Activated CD8-positive, alpha-beta T cell treated with anti-CD3 and anti-CD28 coated beads for 36 hours (primary cell): ENCODE data around the gene ZNF844. TPM values are rescaled to one million over a fixed set of nuclear protein-coding genes. Genes with fewer than 3 reads are reported as not detected.

Experiments
- ATAC-seq: fragments of 200-7000 bp; cut with Tn5 transposase; one replicate; pipeline ENCODE4 v1.10.0; 2021; ENCODE audit warnings: mild to moderate bottlenecking, moderate library complexity
- CTCF ChIA-PET: fragments of 350-600 bp; sonication (Branson Sonifier 250); formaldehyde crosslinking; loops from one replicate; lab custom pipeline; 2021; ENCODE audit warnings: antibody characterized with exemption; lab: Charles Lee
- POLR2A ChIA-PET: fragments of 350-600 bp; sonication (Branson Sonifier 250); formaldehyde crosslinking; loops from one replicate; lab custom pipeline; 2021; ENCODE audit warnings: antibody characterized with exemption; lab: Charles Lee
- DNase-seq: peaks from one replicate; pipeline ENCODE4 v3.0.0-alpha.2; 2020
- H3K27ac Mint-ChIP-seq: one replicate; pipeline ENCODE4 v1.8.0; 2021; ENCODE audit warnings: mild to moderate bottlenecking, mixed read lengths
- H3K27me3 Mint-ChIP-seq: one replicate; pipeline ENCODE4 v1.8.0; 2021; ENCODE audit warnings: mixed read lengths
- H3K36me3 Mint-ChIP-seq: one replicate; pipeline ENCODE4 v1.8.0; 2021; ENCODE audit warnings: low read depth, mixed read lengths
- H3K4me1 Mint-ChIP-seq: one replicate; pipeline ENCODE4 v1.8.0; 2021; ENCODE audit warnings: low read depth, mixed read lengths
- H3K4me3 Mint-ChIP-seq: one replicate; pipeline ENCODE4 v1.8.0; 2021; ENCODE audit warnings: mild to moderate bottlenecking, moderate library complexity, mixed read lengths
- H3K9me3 Mint-ChIP-seq: one replicate; pipeline ENCODE4 v1.8.0; 2021; ENCODE audit warnings: mixed read lengths
- intact Hi-C: fragments of 100-400 bp; cut with micrococcal nuclease; formaldehyde crosslinking; loops from one replicate; pipeline ENCODE4 v1.10.0; 2022
- total RNA-seq, 2 experiments: library from RNA; stranded (reverse); gene quantifications; one replicate each; pipeline ENCODE4 v1.2.3, GENCODE V29; 2021
- TF ChIP-seq, protein P1 (sequence below): fragments of 200-600 bp; IDR thresholded peaks from one replicate; pipeline ENCODE4 v1.8.0; 2022; ENCODE audit warnings: antibody characterized with exemption, mild to moderate bottlenecking

ZNF844 gene
- total RNA-seq, 2 experiments from 2014 or later: 2.6 to 3.8 TPM

- Mint-ChIP-seq H3K36me3 (peaks cover 35% of the 10 kb centered on the region), H3K27me3 (peaks cover 3% of the 10 kb centered on the region), H3K4me3 (no peak overlapping the region), H3K4me1 (peaks cover 7% of the 10 kb centered on the region), H3K9me3 (peaks cover 22% of the 10 kb centered on the region), H3K27ac (no peak overlapping the region)
- ChIA-PET CTCF (no interaction called here), POLR2A (no interaction called here)
- DNase-seq: no peak
- intact Hi-C loops: no loop called here
- ATAC-seq: no peak
- TF ChIP-seq, protein P1, sequence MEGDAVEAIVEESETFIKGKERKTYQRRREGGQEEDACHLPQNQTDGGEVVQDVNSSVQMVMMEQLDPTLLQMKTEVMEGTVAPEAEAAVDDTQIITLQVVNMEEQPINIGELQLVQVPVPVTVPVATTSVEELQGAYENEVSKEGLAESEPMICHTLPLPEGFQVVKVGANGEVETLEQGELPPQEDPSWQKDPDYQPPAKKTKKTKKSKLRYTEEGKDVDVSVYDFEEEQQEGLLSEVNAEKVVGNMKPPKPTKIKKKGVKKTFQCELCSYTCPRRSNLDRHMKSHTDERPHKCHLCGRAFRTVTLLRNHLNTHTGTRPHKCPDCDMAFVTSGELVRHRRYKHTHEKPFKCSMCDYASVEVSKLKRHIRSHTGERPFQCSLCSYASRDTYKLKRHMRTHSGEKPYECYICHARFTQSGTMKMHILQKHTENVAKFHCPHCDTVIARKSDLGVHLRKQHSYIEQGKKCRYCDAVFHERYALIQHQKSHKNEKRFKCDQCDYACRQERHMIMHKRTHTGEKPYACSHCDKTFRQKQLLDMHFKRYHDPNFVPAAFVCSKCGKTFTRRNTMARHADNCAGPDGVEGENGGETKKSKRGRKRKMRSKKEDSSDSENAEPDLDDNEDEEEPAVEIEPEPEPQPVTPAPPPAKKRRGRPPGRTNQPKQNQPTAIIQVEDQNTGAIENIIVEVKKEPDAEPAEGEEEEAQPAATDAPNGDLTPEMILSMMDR: no peak
These were observed 16.7 kb upstream of the ZNF844 start for GRCh38 chr19:12047868-12048267.

GRCh38 chr19:12052091-12052496 is 12.4 kb upstream of the ZNF844 start:
- Mint-ChIP-seq H3K27me3 (peaks cover 20% of the 10 kb centered on the region), H3K4me1 (peaks cover 13% of the 10 kb centered on the region), H3K4me3 (peak overlapping the region; percentile 83), H3K9me3 (peaks cover 3% of the 10 kb centered on the region), H3K27ac (peak overlapping the region; percentile 16), H3K36me3 (peaks cover 8% of the 10 kb centered on the region)
- DNase-seq (peak; percentile 32), ATAC-seq (no peak)
- intact Hi-C loops: no loop called here
- TF ChIP-seq, protein P1: no peak
- ChIA-PET POLR2A (interaction anchor here (0.6 to 2.1 kb wide), 7 partner anchors 17 to 1237 kb away, joined by 3 to 12 read pairs (median 4); partner anchors contain the start of genes ZNF433, ZNF491 and ZNF700), CTCF (interaction anchor here (0.6 to 3.5 kb wide), 10 partner anchors 8 to 254 kb away, joined by 3 to 13 read pairs (median 5); partner anchors contain the start of genes ZNF491 and ZNF700)

- ChIA-PET POLR2A (interaction anchor here (0.6 to 2.1 kb wide), 9 partner anchors 18 to 1238 kb away, joined by 3 to 12 read pairs (median 3); partner anchors contain the start of genes ZNF433, ZNF491 and ZNF700), CTCF (interaction anchor here (0.6 to 3.5 kb wide), 10 partner anchors 8 to 255 kb away, joined by 3 to 13 read pairs (median 5); partner anchors contain the start of genes ZNF491 and ZNF700)
- Mint-ChIP-seq H3K4me1 (peaks cover 13% of the 10 kb centered on the region), H3K27me3 (peaks cover 20% of the 10 kb centered on the region), H3K4me3 (peak within 1 kb of the TSS; percentile 83), H3K36me3 (peaks cover 6% of the 10 kb centered on the region), H3K27ac (peak within 1 kb of the TSS; percentile 80), H3K9me3 (peaks cover 3% of the 10 kb centered on the region)
- TF ChIP-seq, protein P1: no peak
- ATAC-seq (peak; percentile 89), DNase-seq (peak; percentile 81)
- intact Hi-C loops: no loop called here
These were observed 11.9 kb upstream of the ZNF844 start, which contains the start of gene ZNF878 for GRCh38 chr19:12052497-12053169. Gene ZNF878 (minus strand): TSS chr19:12052961. CDS start chr19:12052801, 160 bp downstream.

DNA sequence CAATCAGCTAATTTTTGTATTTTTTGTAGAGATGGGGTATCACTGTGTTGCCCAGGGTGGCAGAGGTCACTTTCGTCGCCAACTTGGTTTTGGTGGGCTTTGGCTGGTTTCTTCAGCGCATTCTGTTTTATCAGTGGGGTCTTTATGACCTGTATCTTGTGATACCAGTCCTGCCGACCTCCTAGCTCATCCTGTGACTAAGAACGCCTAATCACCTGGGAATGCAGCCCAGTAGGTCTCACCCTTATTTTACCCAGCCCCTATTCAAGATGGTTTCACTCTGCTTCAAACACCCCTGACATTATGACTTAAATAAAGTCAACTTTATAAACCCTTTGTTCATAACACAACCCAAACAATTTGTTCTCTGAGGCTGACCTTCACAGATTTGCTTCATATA is 8.7 kb upstream of the ZNF844 start:
- H3K9me3 Mint-ChIP-seq: peaks cover 3% of the 10 kb centered on the region
- ATAC-seq: no peak
- intact Hi-C loops: no loop called here
- peaks cover 3% of the 10 kb centered on the region for H3K36me3 Mint-ChIP-seq
- no peak for DNase-seq
- no peak overlapping the region for H3K27ac Mint-ChIP-seq
- no peak overlapping the region for H3K4me3 Mint-ChIP-seq
- H3K27me3 Mint-ChIP-seq: peaks cover 20% of the 10 kb centered on the region
- ChIA-PET CTCF (interaction anchor here (0.7 to 3.2 kb wide), 10 partner anchors 41 to 258 kb away, joined by 3 to 22 read pairs (median 5); partner anchors contain the start of genes ZNF20 and ZNF491), POLR2A (no interaction called here)
- peaks cover 17% of the 10 kb centered on the region for H3K4me1 Mint-ChIP-seq
- TF ChIP-seq, protein P1: no peak
